GM12872 (cell line): Measurements from ENCODE around the gene CBARP.

Experiments used
- CTCF ChIP-seq: IDR thresholded peaks from 3 replicates; pipeline ENCODE4 v1.5.1; 2011; ENCODE audit warnings: low read depth, mild to moderate bottlenecking, low read length, moderate library complexity; ENCODE audit not compliant: insufficient read depth

Gene CBARP

GRCh38 chr19:1255186-1256161 lies 17.7 kb upstream of the CBARP start:
- no peak for TF ChIP-seq CTCF

- TF ChIP-seq CTCF = no peak
Observed at GRCh38 chr19:1254530-1255185, 16.9 kb upstream of the CBARP start.

- no peak for TF ChIP-seq CTCF
Observed at GRCh38 chr19:1254081-1254527, 16.3 kb upstream of the CBARP start.

- TF ChIP-seq CTCF = no peak
Observed at GRCh38 chr19:1253514-1254080, 15.8 kb upstream of the CBARP start.

- 0 out of 3 replicates have a peak, but pooled peaks have one; percentile 17 for TF ChIP-seq CTCF
Observed at GRCh38 chr19:1252821-1253513, 15.2 kb upstream of the CBARP start.

GRCh38 chr19:1252221-1252820 lies 14.5 kb upstream of the CBARP start:
- no peak for TF ChIP-seq CTCF
